ENCODE measurements around the gene PTGDR.

The PTGDR gene

GRCh38 chr14:52267501-52268278 lies at the start of gene PTGDR:
Gene PTGDR (plus strand): TSS chr14:52267698. CDS start chr14:52267815, 117 bp downstream.
- H3K4me3 ChIP-seq (ENCODE audit: low read depth, low read length): no peak within 1 kb of the TSS
- DNase-seq (ENCODE audit: low read depth): no peak
- TF ChIP-seq CTCF (IDR thresholded peaks at IDR 0.05; ENCODE audit: low read depth, low read length, missing control alignments): no peak

- no peak overlapping the region for H3K4me3 ChIP-seq (ENCODE audit: low read depth, low read length)
- TF ChIP-seq CTCF (IDR thresholded peaks at IDR 0.05; ENCODE audit: low read depth, low read length, missing control alignments): no peak
- no peak for DNase-seq (ENCODE audit: low read depth)
Measured at GRCh38 chr14:52219488-52220084, 47.9 kb upstream of the PTGDR start.

- H3K4me3 ChIP-seq (ENCODE audit: low read depth, low read length): no peak overlapping the region; the same call in 1 of the 2 replicates
- TF ChIP-seq CTCF (IDR thresholded peaks at IDR 0.05; ENCODE audit: low read depth, low read length, missing control alignments): no peak
- DNase-seq (ENCODE audit: low read depth): no peak
Measured at GRCh38 chr14:52220924-52221811, 46.3 kb upstream of the PTGDR start.

- TF ChIP-seq CTCF (IDR thresholded peaks at IDR 0.05; ENCODE audit: low read depth, low read length, missing control alignments): no peak
- DNase-seq (ENCODE audit: low read depth): no peak
- H3K4me3 ChIP-seq (ENCODE audit: low read depth, low read length): no peak overlapping the region
Measured at GRCh38 chr14:52222901-52223300, 44.6 kb upstream of the PTGDR start.

- no peak for TF ChIP-seq CTCF (IDR thresholded peaks at IDR 0.05; ENCODE audit: low read depth, low read length, missing control alignments)
- DNase-seq (ENCODE audit: low read depth): no peak
- H3K4me3 ChIP-seq (ENCODE audit: low read depth, low read length): no peak overlapping the region
Measured at GRCh38 chr14:52227619-52228222, 39.8 kb upstream of the PTGDR start.

- no peak overlapping the region for H3K4me3 ChIP-seq (ENCODE audit: low read depth, low read length)
- no peak for DNase-seq (ENCODE audit: low read depth)
- TF ChIP-seq CTCF (IDR thresholded peaks at IDR 0.05; ENCODE audit: low read depth, low read length, missing control alignments): no peak
Measured at GRCh38 chr14:52233693-52234092, 33.8 kb upstream of the PTGDR start.

Data from GM12864 (cell line).